Keratinocyte (primary cell): ENCODE results near the gene ZNF500. TPM values are rescaled to one million over a fixed set of nuclear protein-coding genes. Genes with fewer than 3 reads are reported as not detected.

Source experiments
- DNase-seq: peaks from one replicate; pipeline ENCODE4 v3.0.0-alpha.2; 2011; ENCODE audit warnings: low read depth, missing footprints, low spot score
- FAIRE-seq: peaks from 2 replicates; lab custom pipeline; 2011; peaks lifted over from hg19 to GRCh38; lab: Jason Lieb, UNC
- H2AFZ ChIP-seq: 2 replicates; pipeline ENCODE4 v1.6.0; 2012; ENCODE audit warnings: low read length, control low read depth, inconsistent platforms; ENCODE audit not compliant: control insufficient read depth
- H3K27ac ChIP-seq: 2 replicates; pipeline ENCODE4 v1.5.1; 2011; ENCODE audit warnings: low read length; ENCODE audit not compliant: control insufficient read depth, insufficient read depth
- H3K27me3 ChIP-seq: 3 replicates; pipeline ENCODE4 v1.6.0; 2011; ENCODE audit warnings: low read length; ENCODE audit not compliant: control insufficient read depth, insufficient read depth; ENCODE audit errors: extremely low read depth
- H3K36me3 ChIP-seq, 2 experiments: 2 replicates in 1 of 2; 3 replicates in 1 of 2; pipeline ENCODE4 v1.5.1; 2011; ENCODE audit warnings: low read length in 2 of 2, mild to moderate bottlenecking in 1 of 2; ENCODE audit not compliant: control insufficient read depth in 2 of 2, insufficient read depth in 2 of 2; ENCODE audit errors: extremely low read depth in 1 of 2
- H3K4me1 ChIP-seq: 3 replicates; pipeline ENCODE4 v1.5.1; 2011; ENCODE audit warnings: low read length; ENCODE audit not compliant: control insufficient read depth, insufficient read depth; ENCODE audit errors: extremely low read depth
- H3K4me2 ChIP-seq: 3 replicates; pipeline ENCODE4 v1.6.0; 2011; ENCODE audit warnings: low read depth, low read length; ENCODE audit not compliant: control insufficient read depth, insufficient read depth; ENCODE audit errors: extremely low read depth
- H3K4me3 ChIP-seq, 3 experiments: fragments of 200-600 bp in 1 of 3; sonication (generic) in 1 of 3; 2 replicates in 2 of 3; 3 replicates in 1 of 3; pipeline ENCODE4 v1.5.1; 2011 to 2016; ENCODE audit warnings: low read length in 3 of 3, mild to moderate bottlenecking in 3 of 3, control low read depth in 2 of 3, inconsistent platforms in 1 of 3, low read depth in 1 of 3, mixed read lengths in 1 of 3, mixed run types in 1 of 3, moderate library complexity in 1 of 3; ENCODE audit not compliant: control insufficient read depth in 2 of 3, insufficient read depth in 2 of 3; ENCODE audit errors: extremely low read depth in 1 of 3
- H3K79me2 ChIP-seq: 2 replicates; pipeline ENCODE4 v1.6.0; 2012; ENCODE audit warnings: low read length; ENCODE audit not compliant: control insufficient read depth, insufficient read depth
- H3K9ac ChIP-seq: 3 replicates; pipeline ENCODE4 v1.6.0; 2011; ENCODE audit warnings: low read length; ENCODE audit not compliant: control insufficient read depth, insufficient read depth; ENCODE audit errors: extremely low read depth
- H3K9me1 ChIP-seq: 3 replicates; pipeline ENCODE4 v1.6.0; 2011; ENCODE audit warnings: low read length; ENCODE audit not compliant: control insufficient read depth, insufficient read depth; ENCODE audit errors: extremely low read depth
- H3K9me3 ChIP-seq: 2 replicates; pipeline ENCODE4 v1.5.1; 2012; ENCODE audit warnings: low read depth, low read length; ENCODE audit not compliant: control insufficient read depth
- H4K20me1 ChIP-seq: 3 replicates; pipeline ENCODE4 v1.6.0; 2011; ENCODE audit warnings: low read length; ENCODE audit not compliant: control insufficient read depth, insufficient read depth; ENCODE audit errors: extremely low read depth
- CTCF ChIP-seq, 3 experiments: IDR thresholded peaks in 1 of 3; conservative IDR thresholded peaks in 1 of 3; optimal IDR thresholded peaks in 1 of 3; 2 replicates in 2 of 3; 3 replicates in 1 of 3; pipeline versions ENCODE3 to v1.5.1; 2011; ENCODE audit warnings: low read length in 3 of 3, mild to moderate bottlenecking in 3 of 3, moderate library complexity in 2 of 3, control low read depth in 1 of 3, inconsistent platforms in 1 of 3; ENCODE audit not compliant: insufficient read depth in 2 of 3; ENCODE audit errors: extremely low read depth in 1 of 3
- EZH2 ChIP-seq: IDR thresholded peaks from one replicate; pipeline ENCODE4 v1.6.1; 2012; ENCODE audit warnings: inconsistent platforms, mild to moderate bottlenecking, low read length, moderate library complexity
- dilution Hi-C: fragments of 300-500 bp; cut with MboI; formaldehyde crosslinking; loops from one replicate; pipeline ENCODE4 v1.7.0; 2020; ENCODE audit warnings: low sequenced_read_pairs; ENCODE audit not compliant: extremely low pct_ligation_motif_present
- polyA plus RNA-seq, 5 experiments: library from polyadenylated mRNA; depleted of rRNA in 3 of 5; stranded (reverse) in 3 of 5; stranded (forward) in 1 of 5; unstranded in 1 of 5; fragments of >200 nt; gene quantifications; 1 replicate in 1 of 5; 2 replicates in 3 of 5; 3 replicates in 1 of 5; pipeline versions ENCODE4 v1.2.1 to v1.2.3, GENCODE V29; 2011 to 2012; ENCODE audit warnings: missing spikeins in 2 of 5, low read depth in 1 of 5, low replicate concordance in 1 of 5

Gene ZNF500
- polyA plus RNA-seq, 1 donor (not counting 4 experiments of a cell fraction or from before 2014, with no cell fraction given), result 3.3 TPM

GRCh38 chr16:4753227-4753626 lies 13.7 kb downstream of the ZNF500 start:
- dilution Hi-C loops, result no loop called here
- peaks cover 1% of the 10 kb centered on the region for H3K9me3 ChIP-seq
- H3K4me3 ChIP-seq, result no peak overlapping the region
- H2AFZ ChIP-seq, result no peak overlapping the region
- no peaks in the 10 kb centered on the region for H3K4me1 ChIP-seq
- no peaks in the 10 kb centered on the region for H3K9me1 ChIP-seq
- H3K4me2 ChIP-seq, result no peak overlapping the region
- no peaks in the 10 kb centered on the region for H3K79me2 ChIP-seq
- DNase-seq, result no peak
- H3K9ac ChIP-seq, result no peak overlapping the region
- no peak overlapping the region for H3K27ac ChIP-seq
- TF ChIP-seq CTCF (optimal IDR thresholded peaks at IDR 0.05 in 1 of 3, IDR thresholded peaks at IDR 0.05 in 1 of 3, conservative IDR thresholded peaks at IDR 0.05 in 1 of 3; ENCODE audit: extremely low read depth in 1 of 3, insufficient read depth in 2 of 3, low read length in 3 of 3) (no peak), EZH2 (no peak)
- no peaks in the 10 kb centered on the region for H4K20me1 ChIP-seq
- no peak for FAIRE-seq
- peaks cover 21 to 33% of the 10 kb centered on the region in 2 experiments for H3K36me3 ChIP-seq
- no peaks in the 10 kb centered on the region for H3K27me3 ChIP-seq

- Histone ChIP-seq H4K20me1 (no peaks in the 10 kb centered on the region), H3K9me3 (peaks cover 1% of the 10 kb centered on the region), H3K27me3 (no peaks in the 10 kb centered on the region), H3K4me1 (no peaks in the 10 kb centered on the region), H3K4me2 (no peak overlapping the region), H3K36me3 (peaks cover 21 to 32% of the 10 kb centered on the region in 2 experiments), H3K27ac (no peak overlapping the region), H2AFZ (no peak overlapping the region), H3K4me3 (no peak overlapping the region), H3K9ac (no peak overlapping the region), H3K79me2 (no peaks in the 10 kb centered on the region), H3K9me1 (no peaks in the 10 kb centered on the region)
- TF ChIP-seq CTCF (optimal IDR thresholded peaks at IDR 0.05 in 1 of 3, IDR thresholded peaks at IDR 0.05 in 1 of 3, conservative IDR thresholded peaks at IDR 0.05 in 1 of 3; ENCODE audit: extremely low read depth in 1 of 3, insufficient read depth in 2 of 3, low read length in 3 of 3) (no peak), EZH2 (no peak)
- dilution Hi-C loops, result no loop called here
- FAIRE-seq, result no peak
- no peak for DNase-seq
Measured at GRCh38 chr16:4752351-4753100, 14.4 kb downstream of the ZNF500 start.
